NCI-H187 treated with DMSO at 0.1 percent for 48 hours (cell line): ENCODE data around the gene TBC1D3E.
"Not testable (repeated sequence)": the region's sequence is repeated elsewhere in the genome, so short reads cannot be mapped to it uniquely, and the experiment has no call there.

ENCODE experiments used
- DNase-seq: peaks from one replicate; lab custom pipeline; 2025; lab: John Stamatoyannopoulos, UW

TBC1D3E gene

DNA sequence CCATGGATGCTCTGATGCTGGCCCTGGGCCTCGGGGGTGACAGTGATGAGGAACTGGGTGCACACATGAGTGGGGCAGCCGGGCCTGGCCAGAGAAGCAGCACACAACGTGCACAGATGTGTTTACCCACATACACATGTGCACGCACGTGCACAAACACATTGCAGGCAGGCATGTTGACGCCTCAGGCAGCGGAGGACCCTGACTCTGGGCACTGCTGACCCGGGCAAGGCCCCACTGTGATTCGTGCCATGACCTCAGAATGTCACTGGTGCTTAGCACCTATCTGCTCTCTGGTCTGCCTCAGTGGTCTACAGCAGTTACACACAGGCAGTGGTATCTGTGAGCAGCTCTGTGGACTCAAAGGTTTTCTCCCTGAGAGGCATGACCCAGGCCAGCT lies at the start of gene TBC1D3E:
Gene TBC1D3E (plus strand): TSS at position 301 of the 400 bp plus-strand sequence. CDS start 1,545 bp downstream, outside the sequence.
- not testable (repeated sequence) for DNase-seq

DNA sequence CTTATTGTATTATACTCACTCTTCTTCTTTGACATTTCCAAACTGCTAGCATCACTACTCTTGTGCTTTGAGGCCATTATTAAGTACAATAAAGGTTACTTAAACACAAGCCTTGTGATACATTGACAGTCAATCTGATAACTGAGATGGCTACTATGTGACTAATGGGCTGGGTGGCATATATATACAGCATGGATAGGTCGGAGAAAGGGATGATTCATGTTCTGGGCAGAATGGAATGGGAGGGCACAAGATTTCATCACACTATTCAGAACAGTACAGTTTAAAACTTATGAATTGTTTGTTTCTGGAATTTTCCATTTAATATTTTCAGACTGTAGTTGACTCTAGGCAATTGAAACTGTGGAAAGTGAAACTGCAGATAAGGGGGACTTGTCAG lies 40.4 kb upstream of the TBC1D3E start:
- DNase-seq = not testable (repeated sequence)

DNA sequence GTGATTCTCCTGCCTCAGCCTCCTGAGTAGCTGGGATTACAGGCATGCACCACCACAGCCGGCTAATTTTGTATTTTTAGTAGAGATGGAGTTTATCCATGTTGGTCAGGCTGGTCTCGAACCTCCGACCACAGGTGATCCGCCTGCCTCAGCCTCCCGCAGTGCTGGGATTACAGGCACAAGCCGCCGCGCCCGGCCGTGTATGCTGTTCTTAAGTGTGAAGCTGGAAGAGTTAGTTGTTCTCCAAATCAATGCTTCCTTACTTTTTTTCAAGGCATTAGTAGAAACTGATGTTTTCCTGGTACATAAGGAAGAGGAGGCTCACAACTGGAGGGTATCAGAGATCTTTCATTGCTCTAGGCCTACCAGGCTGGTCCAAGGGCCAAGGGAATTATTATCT lies 39.6 kb upstream of the TBC1D3E start:
- not testable (repeated sequence) for DNase-seq

DNA sequence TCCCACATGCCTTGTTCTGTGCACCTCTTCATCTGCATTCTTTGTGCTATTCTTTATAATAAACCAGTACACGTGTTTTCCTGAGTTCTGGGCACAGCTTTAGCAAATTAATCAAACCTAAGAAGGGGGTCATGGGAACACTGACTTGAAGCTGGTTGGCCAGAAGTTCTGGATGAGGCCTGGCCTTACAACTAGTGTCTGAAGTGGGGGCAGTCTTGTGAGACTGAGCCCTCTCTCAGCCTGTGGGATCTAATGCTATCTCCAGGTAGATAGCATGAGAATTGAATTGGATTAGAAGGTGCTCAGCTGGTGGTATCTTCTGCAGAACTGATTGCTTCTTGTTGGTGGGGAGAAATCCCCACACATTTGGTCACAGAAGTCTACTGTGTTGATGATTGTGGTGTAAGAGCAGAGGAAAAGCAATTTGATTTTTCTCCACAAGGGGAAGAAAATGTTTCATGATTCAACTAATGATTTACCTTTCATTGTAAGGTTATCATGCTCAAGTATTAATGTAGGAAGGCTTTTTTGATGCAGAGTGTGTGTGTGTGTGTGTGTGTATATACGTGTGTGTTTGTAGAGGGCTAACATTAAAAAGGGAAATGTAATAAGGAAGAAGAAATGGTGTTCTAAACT lies 33.6 kb upstream of the TBC1D3E start:
- not testable (repeated sequence) for DNase-seq

DNA sequence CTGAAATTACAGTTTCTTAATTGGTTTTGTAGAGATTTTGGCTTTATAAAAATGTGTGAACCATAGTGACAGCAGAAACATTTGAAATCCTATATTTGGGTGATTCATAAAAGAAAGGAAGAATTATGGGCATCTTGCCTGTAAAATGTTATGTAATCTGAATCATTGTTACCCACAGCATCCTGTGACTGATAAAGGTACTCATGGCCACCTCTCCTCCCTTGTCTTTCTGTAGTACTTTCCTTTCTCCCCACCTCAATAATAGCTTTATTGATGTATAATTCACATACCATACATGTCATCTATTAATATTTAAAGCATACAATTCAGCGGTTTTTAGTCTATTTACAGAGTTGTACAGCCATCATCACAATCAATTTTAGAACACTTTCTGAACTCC lies 28.5 kb upstream of the TBC1D3E start:
- DNase-seq = not testable (repeated sequence)

DNA sequence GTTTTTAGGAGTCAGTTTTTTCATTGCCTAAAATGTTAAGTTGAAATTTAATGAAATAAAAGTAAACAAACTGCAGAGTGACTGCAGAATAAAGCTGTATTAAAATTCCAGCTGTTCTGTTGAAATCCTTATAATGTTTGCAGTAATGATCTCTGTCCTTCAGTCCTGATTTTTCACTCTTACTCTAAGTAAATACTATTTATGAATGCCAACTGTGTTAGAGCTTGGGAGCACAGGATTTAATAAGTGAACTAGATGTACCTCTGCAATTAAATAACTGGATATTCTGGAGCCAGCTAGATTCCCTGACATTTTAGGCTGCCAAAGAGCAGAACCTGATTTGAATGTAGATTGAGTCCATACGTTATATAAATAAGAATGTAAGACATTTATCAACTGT lies 7.9 kb upstream of the TBC1D3E start:
- DNase-seq = not testable (repeated sequence)

DNA sequence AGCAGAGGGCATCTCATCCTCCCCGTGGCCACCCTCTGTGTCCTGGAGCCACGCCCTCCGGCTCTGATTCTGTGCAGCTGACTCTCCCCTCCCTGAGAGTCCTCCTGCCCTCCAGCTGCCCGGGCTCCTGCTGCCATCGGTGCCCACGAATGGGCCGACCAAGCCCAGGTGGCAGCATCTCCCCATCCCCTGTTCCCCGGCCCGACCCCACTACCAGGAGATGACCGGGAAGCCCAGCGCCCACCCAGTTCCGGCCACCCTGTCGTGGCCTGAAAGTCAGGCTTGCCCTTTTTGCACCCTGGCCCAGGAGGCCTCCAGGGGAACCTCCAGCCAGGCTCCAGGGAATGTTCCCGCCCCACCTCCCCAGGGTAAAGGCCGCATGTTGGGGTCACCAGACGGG lies 7.1 kb downstream of the TBC1D3E start:
- not testable (repeated sequence) for DNase-seq
